Measurements from ENCODE around the gene NAP1L1.
"Not testable (repeated sequence)": the region's sequence is repeated elsewhere in the genome, so short reads cannot be mapped to it uniquely, and the experiment has no call there.

Gene NAP1L1

GRCh38 chr12:76020281-76020680 is 64.2 kb downstream of the NAP1L1 start:
- peak; percentile 74 to 77 for DNase-seq

GRCh38 chr12:76018672-76019071 is 65.8 kb downstream of the NAP1L1 start:
- no peak for DNase-seq

GRCh38 chr12:76018111-76018510 is 66.4 kb downstream of the NAP1L1 start:
- DNase-seq, result no peak

- no peak for DNase-seq
These were observed 70.5 kb downstream of the NAP1L1 start for GRCh38 chr12:76014007-76014406.

- DNase-seq, result no peak
These were observed 70.9 kb downstream of the NAP1L1 start for GRCh38 chr12:76013603-76014002.

- no peak for DNase-seq
These were observed 71.8 kb downstream of the NAP1L1 start for GRCh38 chr12:76012644-76013043.

GRCh38 chr12:76010732-76011458 is 73.6 kb downstream of the NAP1L1 start:
- DNase-seq, result no peak

- no peak for DNase-seq
These were observed 76.1 kb downstream of the NAP1L1 start for GRCh38 chr12:76008428-76008827.

- no peak for DNase-seq
These were observed 76.8 kb downstream of the NAP1L1 start for GRCh38 chr12:76007640-76008039.

- DNase-seq, result no peak
These were observed 78.2 kb downstream of the NAP1L1 start for GRCh38 chr12:76006028-76006925.

GRCh38 chr12:76003355-76003638 is 81.2 kb downstream of the NAP1L1 start:
- DNase-seq, result no peak

GRCh38 chr12:76002598-76003354 is 81.7 kb downstream of the NAP1L1 start:
- no peak for DNase-seq

GRCh38 chr12:75998292-75999063 is 86.0 kb downstream of the NAP1L1 start:
- DNase-seq, result no peak

- DNase-seq, result no peak
These were observed 86.8 kb downstream of the NAP1L1 start for GRCh38 chr12:75997658-75998057.

- no peak for DNase-seq
These were observed 87.5 kb downstream of the NAP1L1 start for GRCh38 chr12:75996861-75997447.

- DNase-seq, result no peak
These were observed 88.8 kb downstream of the NAP1L1 start for GRCh38 chr12:75995691-75996090.

- peak in 1 of 2 donors; percentile 26 for DNase-seq
These were observed 90.3 kb downstream of the NAP1L1 start for GRCh38 chr12:75994069-75994740.

- no peak for DNase-seq
These were observed 92.7 kb downstream of the NAP1L1 start for GRCh38 chr12:75991753-75992152.

- no peak for DNase-seq
These were observed 94.1 kb downstream of the NAP1L1 start for GRCh38 chr12:75990189-75990912.

GRCh38 chr12:75987709-75988108 is 96.8 kb downstream of the NAP1L1 start:
- DNase-seq, result not testable (repeated sequence)

All from stimulated activated CD4-positive, alpha-beta T cell treated with anti-CD3 and anti-CD28 coated beads, Interleukin-2, amount 100 ng/mL, for 24 hours (primary cell).